ENCODE results near the gene QRICH1.

The QRICH1 gene

GRCh38 chr3:48997714-48998637, 95.9 kb downstream of the QRICH1 start:
- DNase-seq: peak in 1 of 14 donors; percentile 20

GRCh38 chr3:48997102-48997635, 96.7 kb downstream of the QRICH1 start:
- no peak for DNase-seq

DNA sequence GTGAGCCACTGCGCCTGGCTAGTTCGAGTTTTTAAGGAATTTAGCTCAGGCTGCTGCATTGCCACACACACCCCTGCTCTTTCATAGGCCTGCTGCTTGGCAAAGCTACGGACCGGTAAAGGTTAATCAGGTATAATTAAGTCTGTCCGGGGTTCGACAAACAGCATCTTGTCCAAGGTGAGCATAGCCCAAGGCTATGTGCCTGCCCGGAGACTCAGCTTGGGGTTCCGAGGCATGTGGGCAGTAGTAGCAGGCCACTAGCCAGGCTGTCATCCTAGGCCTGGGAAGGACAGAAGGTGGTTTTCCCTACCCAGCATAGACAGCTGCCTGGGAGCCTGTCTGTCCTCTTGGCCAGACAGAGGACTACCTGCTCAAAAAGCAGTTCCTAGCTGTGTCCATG, 97.2 kb downstream of the QRICH1 start:
- no peak for DNase-seq

DNA sequence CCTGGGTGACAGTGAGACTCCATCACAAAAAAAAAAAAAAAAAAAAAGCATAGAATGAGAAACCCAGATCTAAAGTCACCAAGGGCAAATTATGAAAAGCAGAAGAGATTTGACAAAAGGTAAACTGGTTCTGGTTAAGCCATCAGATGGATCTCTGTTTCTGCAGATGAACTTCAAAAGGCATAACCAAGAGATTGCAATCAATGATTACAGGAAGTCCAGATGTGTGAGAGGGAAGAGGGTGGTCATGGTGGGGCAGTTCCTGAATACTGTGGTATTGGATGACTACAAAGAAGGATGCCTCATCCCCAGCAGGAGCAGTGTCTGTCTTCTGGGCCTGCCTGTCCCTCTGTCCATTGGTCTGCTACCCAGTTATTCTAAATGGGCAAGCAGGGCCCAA, 100.0 kb downstream of the QRICH1 start:
- DNase-seq: no peak

DNA sequence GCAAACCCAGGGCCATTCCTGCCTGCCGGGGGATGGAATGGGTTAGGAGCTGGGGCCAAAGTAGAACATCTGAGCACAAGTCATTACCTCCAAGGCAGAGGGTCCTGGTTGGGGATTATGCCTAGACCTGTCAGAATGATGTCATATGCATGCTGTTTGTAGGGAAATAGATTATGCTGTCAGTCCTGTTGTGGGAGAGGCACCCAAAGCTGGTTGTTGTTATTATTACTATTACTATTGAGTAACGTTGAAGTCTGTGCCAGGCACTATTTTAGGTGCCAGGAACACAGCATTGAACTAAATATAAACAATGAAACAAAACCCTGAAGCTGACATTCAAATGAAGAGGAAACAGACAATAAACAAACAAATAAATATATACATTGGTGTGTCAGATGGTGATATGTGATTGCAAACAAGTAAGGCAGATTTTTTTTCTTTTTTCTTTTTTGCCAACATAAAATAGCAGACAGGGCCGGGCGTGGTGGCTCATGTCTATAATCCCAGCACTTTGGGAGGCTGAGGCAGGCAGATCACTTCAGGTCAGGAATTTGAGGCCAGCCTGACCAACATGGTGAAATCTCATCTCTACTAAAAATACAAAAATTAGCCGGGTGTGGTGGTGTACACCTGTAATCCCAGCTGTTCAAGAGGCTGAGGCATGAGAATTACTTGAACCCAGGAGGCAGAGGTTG, 101.9 kb downstream of the QRICH1 start:
- no peak for DNase-seq

- peak in 9 of 14 donors; percentile 18 to 58 (median 39) for DNase-seq
Measured at GRCh38 chr3:48990636-48991469, 103.0 kb downstream of the QRICH1 start.

DNA sequence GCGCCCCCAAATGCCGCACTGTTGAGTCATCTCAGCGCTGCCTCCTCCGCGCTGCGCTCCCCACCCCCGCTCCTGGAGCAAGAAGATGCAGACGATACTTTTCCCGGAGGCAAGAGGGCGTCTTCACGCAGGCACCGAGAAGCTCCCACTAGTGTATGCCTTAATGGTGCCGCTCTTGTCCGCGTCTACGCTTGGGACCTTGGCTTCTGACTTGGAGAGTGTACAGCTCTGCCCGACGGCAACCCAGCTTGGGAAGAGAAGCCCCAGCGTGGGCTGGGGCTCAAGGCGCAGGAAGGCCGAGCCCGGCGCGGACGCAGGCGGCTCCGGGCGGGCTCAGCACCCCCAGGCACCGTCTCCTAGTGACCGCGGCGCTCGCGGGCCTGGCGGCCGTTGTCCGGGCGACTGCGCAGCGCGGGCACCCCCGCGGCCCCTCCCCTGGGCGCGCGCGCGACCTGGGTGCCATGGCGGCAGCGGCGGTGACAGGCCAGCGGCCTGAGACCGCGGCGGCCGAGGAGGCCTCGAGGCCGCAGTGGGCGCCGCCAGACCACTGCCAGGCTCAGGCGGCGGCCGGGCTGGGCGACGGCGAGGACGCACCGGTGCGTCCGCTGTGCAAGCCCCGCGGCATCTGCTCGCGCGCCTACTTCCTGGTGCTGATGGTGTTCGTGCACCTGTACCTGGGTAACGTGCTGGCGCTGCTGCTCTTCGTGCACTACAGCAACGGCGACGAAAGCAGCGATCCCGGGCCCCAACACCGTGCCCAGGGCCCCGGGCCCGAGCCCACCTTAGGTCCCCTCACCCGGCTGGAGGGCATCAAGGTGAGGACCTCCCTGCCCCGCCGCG, 103.9 kb downstream of the QRICH1 start, which contains the start of gene P4HTM:
Gene P4HTM, plus strand, starts transcription at position 446 of the 840 bp plus-strand sequence. Its CDS starts 16 bp downstream, at position 462.
- DNase-seq: peak in 13 of 14 donors; percentile 65 to 95 (median 86)

DNA sequence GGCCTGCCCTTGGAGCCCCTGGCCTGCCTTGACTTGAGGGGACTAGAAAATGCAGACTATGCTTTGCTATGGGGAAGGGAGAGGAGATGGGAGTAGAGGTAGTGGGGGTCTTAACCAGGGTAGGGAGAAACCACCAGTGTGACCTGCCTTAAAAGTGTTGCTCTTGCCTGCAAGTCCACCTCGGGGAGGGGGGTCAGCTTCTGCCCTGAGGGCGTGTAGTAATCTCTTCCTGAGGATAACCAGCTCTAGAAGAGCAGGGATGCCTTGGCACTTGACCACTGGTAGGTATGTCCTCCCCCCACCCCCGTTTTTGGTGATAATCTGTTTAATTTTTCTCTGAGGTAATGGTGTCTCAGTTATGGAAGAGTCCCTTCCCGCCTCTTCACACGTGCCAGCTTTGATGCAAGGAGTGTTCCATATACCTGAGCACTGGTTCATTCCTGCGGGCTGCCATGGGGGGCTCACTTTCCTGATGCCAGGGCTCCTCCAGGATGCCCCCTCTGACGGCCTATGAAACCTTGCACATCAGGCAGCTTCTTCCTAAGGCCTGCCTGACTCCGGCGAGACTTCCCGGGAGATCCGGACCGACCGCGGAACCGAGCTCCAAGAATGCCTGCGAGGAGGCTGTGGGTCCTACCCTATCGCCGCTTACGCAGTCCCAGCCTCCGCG, 104.6 kb downstream of the QRICH1 start:
- DNase-seq: no peak

- DNase-seq: no peak
Measured at GRCh38 chr3:48985831-48986376, 108.0 kb downstream of the QRICH1 start.

DNA sequence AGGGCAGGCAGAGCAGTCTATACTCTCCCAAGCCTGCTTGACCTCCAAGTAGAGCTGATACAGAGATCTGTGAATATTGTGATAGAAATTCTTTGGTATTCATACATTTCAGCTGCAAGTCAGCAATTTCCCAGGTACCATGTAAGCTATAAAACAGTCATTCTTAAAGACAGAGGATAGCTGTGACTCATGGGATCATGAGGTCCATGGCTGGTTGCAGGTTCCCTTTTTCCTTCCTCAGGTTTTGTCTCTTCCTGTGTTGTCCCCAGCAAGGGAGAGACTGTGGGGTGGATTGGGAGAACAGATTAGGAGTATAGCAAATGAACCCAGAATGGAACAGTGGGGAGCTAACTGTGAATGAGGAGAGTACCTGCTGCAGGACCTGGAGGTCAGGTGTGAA, 109.2 kb downstream of the QRICH1 start:
- no peak for DNase-seq

DNA sequence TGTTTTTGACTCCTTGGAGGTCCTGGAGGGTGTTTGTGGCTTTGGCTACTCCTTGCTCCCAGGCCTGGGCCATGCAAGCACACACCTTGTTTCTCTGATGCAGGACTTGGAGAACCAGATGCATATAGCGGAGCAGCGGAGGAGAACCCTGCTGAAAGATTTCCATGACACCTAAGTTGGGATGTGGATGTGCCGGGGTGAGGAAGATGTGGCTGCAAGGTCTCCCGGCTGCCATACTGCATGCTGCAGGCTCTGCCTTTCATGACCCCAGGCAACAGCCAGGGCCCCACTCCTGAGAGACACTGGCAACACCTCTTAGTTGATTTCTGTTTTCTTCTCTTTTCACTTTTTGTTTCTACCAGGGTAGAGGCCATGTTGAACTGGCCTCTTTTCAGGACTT, 110.8 kb downstream of the QRICH1 start:
- DNase-seq: no peak

- DNase-seq: no peak
Measured at GRCh38 chr3:48982686-48983085, 111.2 kb downstream of the QRICH1 start.

GRCh38 chr3:48982016-48982415, 111.9 kb downstream of the QRICH1 start:
- no peak for DNase-seq

- no peak for DNase-seq
Measured at GRCh38 chr3:48980295-48980694, 113.6 kb downstream of the QRICH1 start.
